HepG2 (cell line): Measurements from ENCODE around the gene MEF2D. TPM values are rescaled to one million over a fixed set of nuclear protein-coding genes. Genes with fewer than 3 reads are reported as not detected.
A peak's percentile ranks its signal among the peaks of the same experiment; 100 is the strongest.

ENCODE experiments used
- HNRNPLL ChIP-seq: fragments of 200-400 bp; formaldehyde crosslinking; IDR thresholded peaks from 2 replicates; pipeline ENCODE4 v1.6.1; 2017; ENCODE audit warnings: mild to moderate bottlenecking, low read depth, low read length; ENCODE audit not compliant: poor library complexity, severe bottlenecking
- MED13 ChIP-seq: sonication (generic); formaldehyde crosslinking; IDR thresholded peaks from 2 replicates; pipeline ENCODE4 v1.5.0; 2020; ENCODE audit warnings: missing genetic modification reagents
- ONECUT2 ChIP-seq: sonication (generic); formaldehyde crosslinking; IDR thresholded peaks from 2 replicates; pipeline ENCODE4 v1.4.0; 2020; ENCODE audit warnings: missing genetic modification reagents
- PRPF4 ChIP-seq: fragments of 200-400 bp; formaldehyde crosslinking; IDR thresholded peaks from 2 replicates; pipeline ENCODE4 v1.6.1; 2016; ENCODE audit warnings: low read length, low read depth; ENCODE audit not compliant: poor library complexity, severe bottlenecking
- SMARCE1 ChIP-seq: fragments of 450-650 bp; IDR thresholded peaks from 2 replicates; pipeline ENCODE4 v1.6.1; 2017; ENCODE audit warnings: borderline replicate concordance
- TSC22D2 ChIP-seq: sonication (generic); formaldehyde crosslinking; IDR thresholded peaks from 2 replicates; pipeline ENCODE4 v1.5.1; 2020; ENCODE audit warnings: missing genetic modification reagents, mild to moderate bottlenecking, borderline replicate concordance
- ZKSCAN8 ChIP-seq: IDR thresholded peaks from 2 replicates; pipeline ENCODE4 v1.6.1; 2016; ENCODE audit warnings: borderline replicate concordance, missing genetic modification reagents, missing compliant biosample characterization
- ZMYM2 ChIP-seq: sonication (generic); formaldehyde crosslinking; IDR thresholded peaks from 2 replicates; pipeline ENCODE4 v1.8.0; 2022; ENCODE audit warnings: mild to moderate bottlenecking, missing genetic modification reagents
- ZNF34 ChIP-seq: sonication (generic); formaldehyde crosslinking; IDR thresholded peaks from 2 replicates; pipeline ENCODE4 v1.4.0; 2020; ENCODE audit warnings: mild to moderate bottlenecking, missing genetic modification reagents, borderline replicate concordance
- ZNF772 ChIP-seq: sonication (generic); formaldehyde crosslinking; IDR thresholded peaks from 2 replicates; pipeline ENCODE4 v1.5.0; 2020; ENCODE audit warnings: mild to moderate bottlenecking, missing genetic modification reagents
- polyA plus RNA-seq, 8 experiments: library from polyadenylated mRNA; depleted of rRNA in 3 of 8; stranded (reverse) in 7 of 8; unstranded in 1 of 8; fragments of >200 nt; fragmentation: Illumina TruSeq in 4 of 8; extraction: Trizol in 4 of 8; gene quantifications; 2 replicates each; pipeline versions ENCODE4 v1.2.1 to v1.2.3, GENCODE V29; 2011 to 2016; ENCODE audit warnings: low read depth in 4 of 8, missing spikeins in 1 of 8, mixed read lengths in 1 of 8; ENCODE audit not compliant: insufficient read depth in 1 of 8
- total RNA-seq, 5 experiments: library from RNA; depleted of rRNA; stranded (reverse); fragments of >200 nt; fragmentation: Illumina TruSeq; extraction: Trizol; gene quantifications; 2 replicates each; pipeline ENCODE4 v1.2.3, GENCODE V29; 2016; ENCODE audit warnings: low read depth in 1 of 5
- TF ChIP-seq, protein P1 (sequence below): IDR thresholded peaks from 2 replicates; pipeline ENCODE4 v1.6.1; 2016
- TF ChIP-seq, protein P2 (sequence below): sonication (generic); formaldehyde crosslinking; IDR thresholded peaks from 2 replicates; pipeline ENCODE4 v1.8.1; 2023; ENCODE audit warnings: mild to moderate bottlenecking, inconsistent platforms, moderate library complexity, missing genetic modification reagents, borderline replicate concordance
- TF ChIP-seq, protein P3 (sequence below): sonication (generic); formaldehyde crosslinking; IDR thresholded peaks from 2 replicates; pipeline ENCODE4 v1.4.0; 2020; ENCODE audit warnings: missing genetic modification reagents, borderline replicate concordance
- TF ChIP-seq, protein P4 (sequence below): sonication (generic); formaldehyde crosslinking; IDR thresholded peaks from 2 replicates; pipeline ENCODE4 v1.5.0; 2020; ENCODE audit warnings: mild to moderate bottlenecking, missing genetic modification reagents, borderline replicate concordance
- TF ChIP-seq, protein P5 (sequence below): sonication (generic); formaldehyde crosslinking; IDR thresholded peaks from 2 replicates; pipeline ENCODE4 v1.5.1; 2020; ENCODE audit warnings: mild to moderate bottlenecking, missing genetic modification reagents, borderline replicate concordance

The MEF2D gene
- total and polyA plus RNA-seq, 2 of the 13 experiments (the other 11 are each of a cell fraction or from before 2014, with no cell fraction given), result 1.6 to 3.9 TPM

GRCh38 chr1:156504821-156505678, 4.5 kb upstream of the MEF2D start (continued):
- TF ChIP-seq, protein P1, sequence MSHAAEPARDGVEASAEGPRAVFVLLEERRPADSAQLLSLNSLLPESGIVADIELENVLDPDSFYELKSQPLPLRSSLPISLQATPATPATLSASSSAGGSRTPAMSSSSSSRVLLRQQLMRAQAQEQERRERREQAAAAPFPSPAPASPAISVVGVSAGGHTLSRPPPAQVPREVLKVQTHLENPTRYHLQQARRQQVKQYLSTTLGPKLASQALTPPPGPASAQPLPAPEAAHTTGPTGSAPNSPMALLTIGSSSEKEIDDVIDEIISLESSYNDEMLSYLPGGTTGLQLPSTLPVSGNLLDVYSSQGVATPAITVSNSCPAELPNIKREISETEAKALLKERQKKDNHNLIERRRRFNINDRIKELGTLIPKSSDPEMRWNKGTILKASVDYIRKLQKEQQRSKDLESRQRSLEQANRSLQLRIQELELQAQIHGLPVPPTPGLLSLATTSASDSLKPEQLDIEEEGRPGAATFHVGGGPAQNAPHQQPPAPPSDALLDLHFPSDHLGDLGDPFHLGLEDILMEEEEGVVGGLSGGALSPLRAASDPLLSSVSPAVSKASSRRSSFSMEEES (CRISPR knock-in tag), result peak; percentile 14; the same call in 1 of the 2 replicates
- TF ChIP-seq ONECUT2 (CRISPR knock-in tag) (no peak), ZNF772 (CRISPR knock-in tag) (no peak), PRPF4 (no peak), HNRNPLL (peak; percentile 37), SMARCE1 (no peak), ZNF34 (CRISPR knock-in tag) (no peak), MED13 (CRISPR knock-in tag) (no peak), ZMYM2 (CRISPR knock-in tag) (no peak), TSC22D2 (CRISPR knock-in tag) (no peak; the same call in 1 of the 2 replicates), ZKSCAN8 (CRISPR knock-in tag) (no peak)
- TF ChIP-seq, protein P2, sequence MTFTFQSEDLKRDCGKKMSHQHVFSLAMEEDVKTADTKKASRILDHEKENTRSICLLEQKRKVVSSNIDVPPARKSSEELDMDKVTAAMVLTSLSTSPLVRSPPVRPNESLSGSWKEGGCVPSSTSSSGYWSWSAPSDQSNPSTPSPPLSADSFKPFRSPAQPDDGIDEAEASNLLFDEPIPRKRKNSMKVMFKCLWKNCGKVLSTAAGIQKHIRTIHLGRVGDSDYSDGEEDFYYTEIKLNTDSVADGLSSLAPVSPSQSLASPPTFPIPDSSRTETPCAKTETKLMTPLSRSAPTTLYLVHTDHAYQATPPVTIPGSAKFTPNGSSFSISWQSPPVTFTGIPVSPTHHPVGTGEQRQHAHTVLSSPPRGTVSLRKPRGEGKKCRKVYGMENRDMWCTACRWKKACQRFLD (CRISPR knock-in tag), result no peak
- TF ChIP-seq, protein P3, sequence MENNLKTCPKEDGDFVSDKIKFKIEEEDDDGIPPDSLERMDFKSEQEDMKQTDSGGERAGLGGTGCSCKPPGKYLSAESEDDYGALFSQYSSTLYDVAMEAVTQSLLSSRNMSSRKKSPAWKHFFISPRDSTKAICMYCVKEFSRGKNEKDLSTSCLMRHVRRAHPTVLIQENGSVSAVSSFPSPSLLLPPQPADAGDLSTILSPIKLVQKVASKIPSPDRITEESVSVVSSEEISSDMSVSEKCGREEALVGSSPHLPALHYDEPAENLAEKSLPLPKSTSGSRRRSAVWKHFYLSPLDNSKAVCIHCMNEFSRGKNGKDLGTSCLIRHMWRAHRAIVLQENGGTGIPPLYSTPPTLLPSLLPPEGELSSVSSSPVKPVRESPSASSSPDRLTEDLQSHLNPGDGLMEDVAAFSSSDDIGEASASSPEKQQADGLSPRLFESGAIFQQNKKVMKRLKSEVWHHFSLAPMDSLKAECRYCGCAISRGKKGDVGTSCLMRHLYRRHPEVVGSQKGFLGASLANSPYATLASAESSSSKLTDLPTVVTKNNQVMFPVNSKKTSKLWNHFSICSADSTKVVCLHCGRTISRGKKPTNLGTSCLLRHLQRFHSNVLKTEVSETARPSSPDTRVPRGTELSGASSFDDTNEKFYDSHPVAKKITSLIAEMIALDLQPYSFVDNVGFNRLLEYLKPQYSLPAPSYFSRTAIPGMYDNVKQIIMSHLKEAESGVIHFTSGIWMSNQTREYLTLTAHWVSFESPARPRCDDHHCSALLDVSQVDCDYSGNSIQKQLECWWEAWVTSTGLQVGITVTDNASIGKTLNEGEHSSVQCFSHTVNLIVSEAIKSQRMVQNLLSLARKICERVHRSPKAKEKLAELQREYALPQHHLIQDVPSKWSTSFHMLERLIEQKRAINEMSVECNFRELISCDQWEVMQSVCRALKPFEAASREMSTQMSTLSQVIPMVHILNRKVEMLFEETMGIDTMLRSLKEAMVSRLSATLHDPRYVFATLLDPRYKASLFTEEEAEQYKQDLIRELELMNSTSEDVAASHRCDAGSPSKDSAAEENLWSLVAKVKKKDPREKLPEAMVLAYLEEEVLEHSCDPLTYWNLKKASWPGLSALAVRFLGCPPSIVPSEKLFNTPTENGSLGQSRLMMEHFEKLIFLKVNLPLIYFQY (CRISPR knock-in tag), result no peak
- TF ChIP-seq, protein P4, sequence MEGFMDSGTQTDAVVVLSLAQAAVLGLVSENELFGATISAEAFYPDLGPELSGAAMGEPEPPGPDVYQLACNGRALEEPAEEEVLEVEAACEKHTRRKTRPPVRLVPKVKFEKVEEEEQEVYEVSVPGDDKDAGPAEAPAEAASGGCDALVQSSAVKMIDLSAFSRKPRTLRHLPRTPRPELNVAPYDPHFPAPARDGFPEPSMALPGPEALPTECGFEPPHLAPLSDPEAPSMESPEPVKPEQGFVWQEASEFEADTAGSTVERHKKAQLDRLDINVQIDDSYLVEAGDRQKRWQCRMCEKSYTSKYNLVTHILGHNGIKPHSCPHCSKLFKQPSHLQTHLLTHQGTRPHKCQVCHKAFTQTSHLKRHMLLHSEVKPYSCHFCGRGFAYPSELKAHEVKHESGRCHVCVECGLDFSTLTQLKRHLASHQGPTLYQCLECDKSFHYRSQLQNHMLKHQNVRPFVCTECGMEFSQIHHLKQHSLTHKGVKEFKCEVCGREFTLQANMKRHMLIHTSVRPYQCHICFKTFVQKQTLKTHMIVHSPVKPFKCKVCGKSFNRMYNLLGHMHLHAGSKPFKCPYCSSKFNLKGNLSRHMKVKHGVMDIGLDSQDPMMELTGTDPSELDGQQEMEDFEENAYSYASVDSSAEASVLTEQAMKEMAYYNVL, result 0 out of 2 replicates have a peak, but pooled peaks have one; percentile 29
- TF ChIP-seq, protein P5, sequence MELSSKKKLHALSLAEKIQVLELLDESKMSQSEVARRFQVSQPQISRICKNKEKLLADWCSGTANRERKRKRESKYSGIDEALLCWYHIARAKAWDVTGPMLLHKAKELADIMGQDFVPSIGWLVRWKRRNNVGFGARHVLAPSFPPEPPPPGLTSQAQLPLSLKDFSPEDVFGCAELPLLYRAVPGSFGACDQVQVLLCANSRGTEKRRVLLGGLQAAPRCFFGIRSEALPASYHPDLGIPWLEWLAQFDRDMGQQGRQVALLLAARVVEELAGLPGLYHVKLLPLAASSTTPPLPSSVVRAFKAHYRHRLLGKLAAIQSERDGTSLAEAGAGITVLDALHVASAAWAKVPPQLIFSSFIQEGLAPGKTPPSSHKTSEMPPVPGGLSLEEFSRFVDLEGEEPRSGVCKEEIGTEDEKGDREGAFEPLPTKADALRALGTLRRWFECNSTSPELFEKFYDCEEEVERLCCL (CRISPR knock-in tag), result 0 out of 2 replicates have a peak, but pooled peaks have one; percentile 22
